Gastrocnemius medialis (tissue), 4 donors: ENCODE measurements around the gene LATS2. TPM values are rescaled to one million over a fixed set of nuclear protein-coding genes. Genes with fewer than 3 reads are reported as not detected.

Experiments
- ATAC-seq, 2 donors: fragments of 150-250 bp; one replicate each; pipeline ENCODE4 v1.9.1; 2016
- DNase-seq, 2 donors: peaks; one replicate each; pipeline ENCODE4 v3.0.0-alpha.2; 2019
- H3K27ac ChIP-seq, 4 donors: fragments of 200-600 bp; sonication (generic); 1 replicate in 1 of 4; 2 replicates in 3 of 4; pipeline ENCODE4 v1.5.1; 2016 to 2018; ENCODE audit warnings: mild to moderate bottlenecking in 2 of 4, moderate library complexity in 1 of 4
- H3K27me3 ChIP-seq, 3 donors: fragments of 200-600 bp; sonication (generic) in 2 of 3; 1 replicate in 1 of 3; 2 replicates in 2 of 3; pipeline versions ENCODE4 v1.5.1 to v1.6.0; 2016 to 2019; ENCODE audit warnings: mild to moderate bottlenecking in 1 of 3, moderate library complexity in 1 of 3
- H3K36me3 ChIP-seq, 2 donors: fragments of 200-600 bp; sonication (generic) in 1 of 2; one replicate each; pipeline ENCODE4 v1.5.1; 2017 to 2018
- H3K4me1 ChIP-seq, 2 donors: fragments of 200-600 bp; sonication (generic) in 1 of 2; one replicate each; pipeline ENCODE4 v1.5.1; 2016 to 2017; ENCODE audit warnings: mild to moderate bottlenecking in 2 of 2
- H3K4me3 ChIP-seq, 4 donors: fragments of 200-600 bp; sonication (generic) in 3 of 4; 1 replicate in 1 of 4; 2 replicates in 3 of 4; pipeline ENCODE4 v1.5.1; 2016 to 2019; ENCODE audit warnings: mild to moderate bottlenecking in 2 of 4
- H3K9me3 ChIP-seq, 3 donors: fragments of 200-600 bp; sonication (generic) in 2 of 3; 1 replicate in 1 of 3; 2 replicates in 2 of 3; pipeline ENCODE4 v1.5.1; 2016 to 2019
- POLR2A ChIP-seq, 2 donors: fragments of 450-650 bp; IDR thresholded peaks; one replicate each; pipeline ENCODE4 v1.6.1; 2017; ENCODE audit warnings: antibody characterized with exemption in 2 of 2, mild to moderate bottlenecking in 2 of 2, moderate library complexity in 2 of 2
- in situ Hi-C, 4 donors: fragments of 200-750 bp; cut with MboI; loops; one replicate each; pipeline versions ENCODE4 v1.15.0 to v1.8.0; 2017; ENCODE audit warnings: low sequenced_read_pairs in 4 of 4
- intact Hi-C: fragments of 100-400 bp; cut with DNase I; formaldehyde crosslinking; loops from one replicate; pipeline ENCODE4 v1.15.1; 2023; ENCODE audit warnings: low total_unique reads
- total RNA-seq, 4 donors: library from RNA; depleted of rRNA; stranded (reverse); fragments of >200 nt; gene quantifications; one replicate each; pipeline versions ENCODE4 v1.1.0 to v1.2.3, GENCODE V29; 2016
- TF ChIP-seq, protein P1 (sequence below), 5 experiments: fragments of 450-650 bp in 3 of 5; fragments of 200-600 bp in 2 of 5; sonication (generic) in 2 of 5; IDR thresholded peaks in 4 of 5; conservative IDR thresholded peaks in 1 of 5; 1 replicate in 4 of 5; 2 replicates in 1 of 5; pipeline ENCODE4 v1.5.1; 2016 to 2019; ENCODE audit warnings: antibody characterized with exemption in 5 of 5, mild to moderate bottlenecking in 3 of 5, moderate library complexity in 3 of 5

LATS2 gene
- total RNA-seq, 4 donors from 2014 or later = 11.5 to 34.1 (median 18.8) TPM

- in situ Hi-C loops = loop anchor here in 2 of 4 donors (25.0 kb wide), 1 partner anchor 385 kb away; no protein-coding TSS in a partner anchor
- Histone ChIP-seq H3K4me1 (no peaks in the 10 kb centered on the region), H3K27ac (no peak overlapping the region), H3K4me3 (no peak overlapping the region), H3K36me3 (no peaks in the 10 kb centered on the region), H3K27me3 (no peaks in the 10 kb centered on the region), H3K9me3 (no peaks in the 10 kb centered on the region)
- TF ChIP-seq, protein P1, sequence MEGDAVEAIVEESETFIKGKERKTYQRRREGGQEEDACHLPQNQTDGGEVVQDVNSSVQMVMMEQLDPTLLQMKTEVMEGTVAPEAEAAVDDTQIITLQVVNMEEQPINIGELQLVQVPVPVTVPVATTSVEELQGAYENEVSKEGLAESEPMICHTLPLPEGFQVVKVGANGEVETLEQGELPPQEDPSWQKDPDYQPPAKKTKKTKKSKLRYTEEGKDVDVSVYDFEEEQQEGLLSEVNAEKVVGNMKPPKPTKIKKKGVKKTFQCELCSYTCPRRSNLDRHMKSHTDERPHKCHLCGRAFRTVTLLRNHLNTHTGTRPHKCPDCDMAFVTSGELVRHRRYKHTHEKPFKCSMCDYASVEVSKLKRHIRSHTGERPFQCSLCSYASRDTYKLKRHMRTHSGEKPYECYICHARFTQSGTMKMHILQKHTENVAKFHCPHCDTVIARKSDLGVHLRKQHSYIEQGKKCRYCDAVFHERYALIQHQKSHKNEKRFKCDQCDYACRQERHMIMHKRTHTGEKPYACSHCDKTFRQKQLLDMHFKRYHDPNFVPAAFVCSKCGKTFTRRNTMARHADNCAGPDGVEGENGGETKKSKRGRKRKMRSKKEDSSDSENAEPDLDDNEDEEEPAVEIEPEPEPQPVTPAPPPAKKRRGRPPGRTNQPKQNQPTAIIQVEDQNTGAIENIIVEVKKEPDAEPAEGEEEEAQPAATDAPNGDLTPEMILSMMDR (IDR thresholded peaks at IDR 0.05 in 4 of 5, conservative IDR thresholded peaks at IDR 0.05 in 1 of 5) = no peak
- no peak for TF ChIP-seq POLR2A (IDR thresholded peaks at IDR 0.05)
- intact Hi-C loops = no loop called here
- ATAC-seq (no peak), DNase-seq (no peak)
Measured at GRCh38 chr13:21101865-21102576, 40.6 kb upstream of the LATS2 start.

DNA sequence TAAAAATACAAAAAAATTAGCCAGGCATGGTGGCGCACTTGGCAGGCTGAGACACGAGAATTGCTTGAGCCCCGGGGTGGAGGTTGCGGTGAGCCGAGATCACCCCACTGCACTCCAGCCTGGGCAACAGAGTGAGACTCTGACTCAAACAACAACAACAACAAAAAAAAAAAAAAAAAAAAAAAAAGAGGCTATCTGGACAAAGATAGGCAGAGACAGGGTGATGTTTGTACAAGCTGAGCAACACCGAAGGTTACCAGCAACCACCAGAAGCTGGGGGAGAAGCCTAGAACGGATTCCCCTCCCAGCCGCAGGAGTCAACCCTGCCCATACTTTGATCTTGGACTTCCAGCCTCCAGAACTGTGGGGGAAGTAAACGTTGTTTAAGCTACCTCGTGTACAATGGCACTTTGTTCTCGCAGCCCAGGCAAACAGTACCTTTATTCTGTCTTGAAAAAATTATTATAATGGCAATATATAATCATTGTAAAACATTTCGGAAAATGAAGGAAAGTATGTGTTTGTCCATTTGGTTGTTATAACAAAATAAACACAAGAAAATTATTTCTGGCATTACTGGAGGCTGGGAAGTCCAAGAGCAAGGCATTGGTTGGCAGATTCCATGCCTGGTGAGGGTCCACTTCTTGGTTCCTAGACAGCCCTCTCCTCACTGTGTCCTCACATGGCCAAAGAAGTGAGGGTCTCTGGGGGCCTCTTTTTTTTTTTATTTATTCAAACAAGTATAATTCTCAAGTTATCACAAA is 39.8 kb upstream of the LATS2 start:
- Histone ChIP-seq H3K27me3 (no peaks in the 10 kb centered on the region), H3K27ac (no peak overlapping the region), H3K4me1 (no peaks in the 10 kb centered on the region), H3K36me3 (no peaks in the 10 kb centered on the region), H3K9me3 (no peaks in the 10 kb centered on the region), H3K4me3 (no peak overlapping the region)
- no peak for TF ChIP-seq POLR2A (IDR thresholded peaks at IDR 0.05)
- TF ChIP-seq, protein P1 (IDR thresholded peaks at IDR 0.05 in 4 of 5, conservative IDR thresholded peaks at IDR 0.05 in 1 of 5) = no peak
- DNase-seq (no peak), ATAC-seq (no peak)
- intact Hi-C loops (no loop called here), in situ Hi-C loops (loop anchor here in 2 of 4 donors (25.0 kb wide), 1 partner anchor 386 kb away; no protein-coding TSS in a partner anchor)

DNA sequence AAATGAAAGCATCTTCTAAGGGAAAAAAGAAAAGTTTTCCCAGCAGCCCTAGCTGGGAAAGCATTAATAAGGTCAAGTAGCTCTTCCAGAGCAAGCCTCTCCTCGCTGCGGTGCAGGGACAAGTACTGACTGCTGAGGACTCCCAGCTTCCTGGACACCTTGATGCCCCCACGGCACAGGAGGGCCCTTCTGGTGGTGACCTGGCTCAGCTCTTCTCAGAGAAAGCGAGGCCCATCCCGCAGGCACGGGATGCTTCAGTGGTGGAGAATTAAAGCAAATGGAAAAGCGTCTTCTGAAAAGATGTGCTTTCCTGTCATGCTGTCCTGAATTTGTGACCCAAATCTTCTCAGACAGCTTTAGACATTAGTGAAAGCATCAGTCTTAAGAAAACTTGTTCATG is 38.8 kb upstream of the LATS2 start:
- in situ Hi-C loops (loop anchor here in 2 of 4 donors (25.0 kb wide), 1 partner anchor 387 kb away; no protein-coding TSS in a partner anchor), intact Hi-C loops (no loop called here)
- no peak for DNase-seq

DNA sequence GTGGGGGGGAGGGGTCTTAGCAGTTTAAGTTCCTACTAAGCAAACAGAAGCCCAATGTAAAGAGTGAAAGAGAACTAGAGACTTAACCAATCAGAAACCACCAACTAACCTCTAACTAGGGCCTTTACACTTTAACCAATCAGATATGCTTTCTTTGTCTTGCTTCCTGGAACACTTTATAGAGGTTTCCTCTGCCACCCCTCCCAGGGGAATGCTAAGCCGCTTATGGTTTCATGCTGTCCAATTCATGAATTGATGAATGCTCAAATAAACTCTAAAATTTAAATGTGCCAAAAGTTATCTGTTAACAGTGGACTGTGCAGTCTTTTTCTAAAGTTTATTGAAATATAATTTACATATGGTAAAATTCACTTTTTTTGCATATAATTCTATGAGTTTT is 33.9 kb upstream of the LATS2 start:
- Histone ChIP-seq H3K27me3 (no peaks in the 10 kb centered on the region), H3K4me1 (no peaks in the 10 kb centered on the region), H3K9me3 (no peaks in the 10 kb centered on the region), H3K27ac (no peak overlapping the region), H3K36me3 (no peaks in the 10 kb centered on the region), H3K4me3 (no peak overlapping the region)
- ATAC-seq = no peak
- intact Hi-C loops (no loop called here), in situ Hi-C loops (no loop called here)
- DNase-seq = no peak
- no peak for TF ChIP-seq POLR2A (IDR thresholded peaks at IDR 0.05)
- TF ChIP-seq, protein P1 (IDR thresholded peaks at IDR 0.05 in 4 of 5, conservative IDR thresholded peaks at IDR 0.05 in 1 of 5) = no peak

More for the DNA sequence above, 38.8 kb upstream of the LATS2 start:
- H3K9me3 ChIP-seq = no peaks in the 10 kb centered on the region
- no peak for ATAC-seq
- no peak overlapping the region for H3K27ac ChIP-seq
- H3K4me1 ChIP-seq = no peaks in the 10 kb centered on the region
- no peaks in the 10 kb centered on the region for H3K27me3 ChIP-seq
- TF ChIP-seq, protein P1 (IDR thresholded peaks at IDR 0.05 in 4 of 5, conservative IDR thresholded peaks at IDR 0.05 in 1 of 5) = no peak
- no peak overlapping the region for H3K4me3 ChIP-seq
- H3K36me3 ChIP-seq = no peaks in the 10 kb centered on the region
